NCI-H82 treated with DMSO at 0.1 percent for 48 hours (cell line): ENCODE results near the gene AGMO.

Experiments
- DNase-seq: peaks from one replicate; lab custom pipeline; 2025; ENCODE audit not compliant: unreplicated experiment; lab: John Stamatoyannopoulos, UW

AGMO gene

GRCh38 chr7:15248514-15248913 lies 313.3 kb downstream of the AGMO start:
- no peak for DNase-seq

DNA sequence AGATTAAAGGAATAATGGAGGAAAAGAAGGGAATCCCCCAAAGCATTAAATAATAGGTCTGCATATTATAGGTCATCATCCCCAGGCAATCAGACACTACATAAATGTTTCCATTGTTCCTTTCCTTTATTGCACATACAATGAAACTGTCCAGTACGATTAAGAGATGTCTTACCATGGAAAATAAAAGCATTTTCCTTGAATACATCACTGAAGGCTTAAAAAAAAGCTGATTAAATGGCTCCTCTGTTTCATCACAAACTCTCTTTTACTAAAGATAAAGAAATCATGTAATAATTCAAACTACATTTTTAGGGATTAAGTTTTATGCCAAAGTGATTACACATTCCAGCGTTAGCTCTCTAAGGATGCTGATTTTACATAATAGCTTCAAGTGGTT lies 316.0 kb downstream of the AGMO start:
- DNase-seq, result no peak

- no peak for DNase-seq
These were observed 322.0 kb downstream of the AGMO start for GRCh38 chr7:15239801-15240200.

- DNase-seq, result no peak
These were observed 324.9 kb downstream of the AGMO start for GRCh38 chr7:15236952-15237351.

- no peak for DNase-seq
These were observed 327.4 kb downstream of the AGMO start for GRCh38 chr7:15234431-15234830.

DNA sequence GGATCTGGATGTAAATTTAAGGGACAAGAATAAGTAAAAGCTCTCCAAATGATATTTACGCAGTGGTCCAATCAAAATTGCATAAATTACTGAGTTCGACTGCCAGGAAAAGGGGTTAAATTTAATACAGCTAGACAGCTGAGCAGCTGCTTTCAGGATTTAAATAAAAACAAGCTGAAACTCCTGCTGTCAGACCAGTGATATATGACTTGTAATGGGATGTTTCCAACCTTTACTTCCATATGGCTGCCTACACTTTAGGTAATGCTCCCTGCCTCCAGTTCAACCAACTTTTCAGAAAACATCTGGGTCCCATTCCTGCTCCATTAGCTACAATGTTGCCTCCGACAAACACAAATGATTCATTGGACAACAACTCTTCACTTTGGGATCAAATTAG lies 333.0 kb downstream of the AGMO start:
- peak; percentile 80 for DNase-seq

GRCh38 chr7:15225981-15226380 lies 335.8 kb downstream of the AGMO start:
- no peak for DNase-seq

DNA sequence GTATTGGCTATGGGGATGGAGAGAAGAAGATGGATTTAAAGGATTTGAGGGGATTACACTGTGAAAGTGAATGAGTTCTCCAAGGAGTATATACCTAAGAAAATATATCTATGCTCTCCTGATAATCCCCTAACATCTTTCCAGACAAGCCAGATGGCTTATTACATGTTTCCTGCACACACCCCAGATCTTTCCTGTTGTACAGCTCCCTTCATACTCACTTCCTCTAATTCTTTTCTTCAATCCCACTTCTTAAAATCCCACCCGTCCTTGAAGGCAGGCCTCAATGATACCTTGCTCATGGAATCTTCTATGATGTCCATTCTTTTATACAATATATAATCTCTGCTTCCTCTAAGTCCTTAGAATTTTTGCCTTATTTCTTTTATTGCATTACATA lies 342.1 kb downstream of the AGMO start:
- peak; percentile 99 for DNase-seq

- DNase-seq, result no peak
These were observed 343.6 kb downstream of the AGMO start for GRCh38 chr7:15218261-15218660.

DNA sequence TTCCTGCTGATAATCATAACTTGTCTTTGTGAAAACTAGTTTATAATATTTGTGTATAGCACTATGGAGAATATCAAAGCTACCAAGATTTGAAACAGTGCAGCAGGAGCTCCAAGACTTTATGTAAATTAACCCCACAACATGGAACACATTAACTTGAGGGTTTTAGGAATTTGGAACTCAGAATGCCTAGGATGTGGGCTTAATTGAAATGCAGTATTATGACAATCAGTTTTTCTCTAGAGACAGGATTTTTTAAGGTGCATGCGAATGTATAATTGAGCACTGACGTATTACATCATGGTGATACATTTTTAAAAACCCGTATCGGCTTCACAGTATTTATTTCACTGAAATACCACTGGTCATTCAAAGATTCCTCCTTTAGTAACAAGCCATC lies 346.2 kb downstream of the AGMO start:
- DNase-seq, result no peak

- no peak for DNase-seq
These were observed 346.8 kb downstream of the AGMO start for GRCh38 chr7:15214976-15215375.

GRCh38 chr7:15213093-15213492 lies 348.7 kb downstream of the AGMO start:
- DNase-seq, result no peak

GRCh38 chr7:15209429-15209828 lies 352.4 kb downstream of the AGMO start:
- no peak for DNase-seq

DNA sequence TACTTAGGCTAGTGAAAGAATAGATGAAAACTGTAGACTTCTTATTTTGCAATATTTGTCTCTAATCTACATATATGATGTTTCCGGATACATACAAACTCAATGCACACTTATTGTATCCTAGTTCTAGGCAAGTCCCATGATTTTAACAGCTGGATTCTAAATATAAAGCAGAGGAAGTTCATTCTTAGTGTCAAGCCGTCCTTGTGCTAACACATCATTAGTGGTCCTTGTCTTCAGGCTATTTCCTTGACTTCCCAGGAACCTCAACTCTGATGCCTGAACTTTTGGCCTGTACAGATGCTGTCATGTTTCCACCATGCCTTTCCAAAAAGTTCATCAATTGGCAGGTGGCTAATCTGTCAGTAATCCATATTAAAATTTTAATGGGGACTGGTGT lies 357.4 kb downstream of the AGMO start:
- DNase-seq, result no peak

- no peak for DNase-seq
These were observed 362.3 kb downstream of the AGMO start for GRCh38 chr7:15199482-15199881.

- DNase-seq, result no peak
These were observed 364.5 kb downstream of the AGMO start for GRCh38 chr7:15197042-15197977.

GRCh38 chr7:15178065-15178464 lies 383.8 kb downstream of the AGMO start:
- DNase-seq, result no peak

GRCh38 chr7:15176089-15176488 lies 385.7 kb downstream of the AGMO start:
- DNase-seq, result no peak

DNA sequence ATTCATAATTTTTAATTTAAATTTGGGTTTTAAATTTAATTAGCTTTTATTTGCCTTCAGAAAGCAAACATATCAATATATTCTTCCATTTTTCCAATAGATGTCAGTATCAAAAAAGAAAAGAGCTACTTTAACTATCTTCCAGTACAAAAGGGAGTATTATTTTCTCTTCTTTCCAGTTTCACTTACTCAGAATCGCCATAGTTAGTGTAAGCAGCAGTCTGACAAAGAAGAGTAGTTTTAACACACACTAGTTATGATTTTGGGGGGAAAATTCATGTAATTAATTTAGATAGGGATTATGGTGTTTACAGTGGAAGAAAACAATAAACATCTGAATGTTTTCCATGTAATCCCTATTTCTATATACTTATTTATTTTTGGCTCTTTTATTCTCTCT lies 386.7 kb downstream of the AGMO start:
- DNase-seq, result no peak

GRCh38 chr7:15174485-15174884 lies 387.3 kb downstream of the AGMO start:
- DNase-seq, result no peak

GRCh38 chr7:15168489-15168888 lies 393.3 kb downstream of the AGMO start:
- no peak for DNase-seq

- no peak for DNase-seq
These were observed 393.9 kb downstream of the AGMO start for GRCh38 chr7:15167912-15168311.

DNA sequence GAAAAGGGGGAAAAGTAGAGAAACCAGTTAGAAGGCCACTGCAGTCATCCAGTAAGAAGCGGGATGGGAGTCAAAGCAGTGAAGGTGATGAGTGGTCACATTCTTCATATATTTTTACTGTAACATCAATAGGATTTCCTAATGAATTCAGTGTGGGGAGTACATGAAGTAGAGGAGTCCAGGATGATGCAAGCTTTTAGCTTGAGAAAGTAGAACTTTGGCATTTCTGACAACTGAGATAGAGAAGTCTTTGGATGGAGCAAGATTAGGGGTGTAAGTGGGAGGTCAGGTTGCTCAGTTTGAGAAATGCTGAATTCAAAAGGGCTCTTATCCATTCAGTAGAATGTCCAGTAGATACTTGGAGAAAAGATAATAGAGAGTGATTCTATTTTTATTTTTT lies 395.2 kb downstream of the AGMO start:
- DNase-seq, result no peak
